ENCODE results near the gene NDOR1.
A peak's percentile ranks its signal among the peaks of the same experiment; 100 is the strongest.
"Not testable (repeated sequence)": the region's sequence is repeated elsewhere in the genome, so short reads cannot be mapped to it uniquely, and the experiment has no call there.

Gene NDOR1

GRCh38 chr9:137231372-137232039 is 26.0 kb downstream of the NDOR1 start:
- DNase-seq (ENCODE audit: low spot score) = no peak

- no peak for DNase-seq (ENCODE audit: low spot score)
These were observed 26.6 kb downstream of the NDOR1 start for GRCh38 chr9:137232101-137232500.

GRCh38 chr9:137232510-137232909 is 27.0 kb downstream of the NDOR1 start:
- DNase-seq (ENCODE audit: low spot score) = no peak

- no peak for DNase-seq (ENCODE audit: low spot score)
These were observed 27.9 kb downstream of the NDOR1 start for GRCh38 chr9:137233143-137233980.

GRCh38 chr9:137234055-137234697 is 28.7 kb downstream of the NDOR1 start:
- DNase-seq (ENCODE audit: low spot score) = no peak

GRCh38 chr9:137234758-137235423 is 29.4 kb downstream of the NDOR1 start:
- no peak for DNase-seq (ENCODE audit: low spot score)

- peak; percentile 57 for DNase-seq (ENCODE audit: low spot score)
These were observed 30.1 kb downstream of the NDOR1 start for GRCh38 chr9:137235424-137236237.

GRCh38 chr9:137236238-137236935 is 30.9 kb downstream of the NDOR1 start:
- peak; percentile 94 for DNase-seq (ENCODE audit: low spot score)

GRCh38 chr9:137236936-137237421 is 31.5 kb downstream of the NDOR1 start:
- DNase-seq (ENCODE audit: low spot score) = no peak

- no peak for DNase-seq (ENCODE audit: low spot score)
These were observed 32.5 kb downstream of the NDOR1 start for GRCh38 chr9:137237759-137238726.

- not testable (repeated sequence) for DNase-seq (ENCODE audit: low spot score)
These were observed 34.2 kb downstream of the NDOR1 start for GRCh38 chr9:137239541-137240200.

- DNase-seq (ENCODE audit: low spot score) = no peak
These were observed 34.9 kb downstream of the NDOR1 start for GRCh38 chr9:137240318-137240840.

- DNase-seq (ENCODE audit: low spot score) = peak; percentile 96
These were observed 35.5 kb downstream of the NDOR1 start, which contains the start of gene TUBB4B for GRCh38 chr9:137240841-137241489. TUBB4B (plus strand) TSS chr9:137241287; CDS start chr9:137241361, 74 bp downstream.

- peak; percentile 70 for DNase-seq (ENCODE audit: low spot score)
These were observed 36.2 kb downstream of the NDOR1 start for GRCh38 chr9:137241490-137242268.

GRCh38 chr9:137242269-137243203 is 37.0 kb downstream of the NDOR1 start:
- DNase-seq (ENCODE audit: low spot score) = no peak

GRCh38 chr9:137243266-137243625 is 37.7 kb downstream of the NDOR1 start:
- DNase-seq (ENCODE audit: low spot score) = not testable (repeated sequence)

Data from iPS-NIHi11 (cell line).